GM13976 (cell line): Measurements from ENCODE around the gene HS6ST1.

Source experiments
- DNase-seq: peaks from one replicate; pipeline ENCODE4 v3.0.0; 2012; ENCODE audit warnings: low spot score
- CTCF ChIP-seq: IDR thresholded peaks from 2 replicates; pipeline ENCODE4 v1.5.1; 2012; ENCODE audit warnings: borderline replicate concordance, mild to moderate bottlenecking; ENCODE audit not compliant: insufficient read depth; ENCODE audit errors: extremely low read depth, missing control alignments, control extremely low read depth
- in situ Hi-C: fragments of 300-500 bp; cut with MboI; formaldehyde crosslinking; loops from one replicate; pipeline ENCODE4 v1.12.0; 2022; ENCODE audit warnings: low sequenced_read_pairs, mixed read lengths, inconsistent platforms; ENCODE audit not compliant: unreplicated experiment

HS6ST1 gene

DNA sequence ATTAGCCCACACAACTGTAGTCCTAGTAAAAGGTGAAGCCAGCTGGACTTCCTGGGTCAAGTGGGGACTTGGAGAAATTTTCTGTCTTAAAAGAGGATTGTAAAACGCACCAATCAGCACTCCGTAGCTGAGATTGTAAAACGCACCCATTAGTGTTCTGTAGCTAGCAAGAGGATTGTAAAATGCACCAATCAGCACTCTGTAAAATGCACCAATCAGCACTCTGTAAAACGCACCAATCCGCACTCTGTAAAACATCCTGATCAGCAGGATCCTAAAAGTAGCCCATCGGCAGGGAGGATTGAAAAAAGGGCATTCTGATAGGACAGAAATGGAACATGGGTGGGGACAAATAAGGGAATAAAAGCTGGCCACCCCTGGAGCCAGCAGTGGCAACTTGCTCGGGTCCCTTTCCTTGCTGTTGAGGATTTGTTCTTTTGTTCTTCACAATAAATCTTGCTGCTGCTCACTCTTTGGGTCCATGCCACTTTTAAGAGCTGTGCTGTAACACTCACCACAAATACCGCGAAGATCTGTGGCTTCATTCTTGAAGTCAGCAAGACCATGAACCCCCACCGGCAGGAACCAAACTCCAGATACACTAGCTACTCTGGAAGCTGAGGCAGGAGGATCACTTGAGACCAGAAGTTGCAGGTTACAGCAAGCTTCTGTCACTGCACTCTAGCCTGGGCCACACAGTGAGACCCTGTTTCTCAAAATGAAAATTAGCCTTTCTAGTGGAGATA, 102.6 kb downstream of the HS6ST1 start:
- TF ChIP-seq CTCF, result no peak
- in situ Hi-C loops, result no loop called here
- no peak for DNase-seq
